Measurements from ENCODE around the gene ATP5PD. TPM values are rescaled to one million over a fixed set of nuclear protein-coding genes. Genes with fewer than 3 reads are reported as not detected.
"Not testable (repeated sequence)": the region's sequence is repeated elsewhere in the genome, so short reads cannot be mapped to it uniquely, and the experiment has no call there.

ATP5PD gene
- total RNA-seq, 5 donors from 2014 or later (not counting 1 experiment from before 2014, with no cell fraction given), result 115 to 170 (median 139) TPM

GRCh38 chr17:75031972-75032719 is 14.6 kb downstream of the ATP5PD start:
- no peaks in the 10 kb centered on the region for H3K36me3 ChIP-seq (ENCODE audit: control insufficient read depth in 2 of 2, extremely low read depth in 1 of 2, insufficient read depth in 1 of 2, low read length in 1 of 2)
- DNase-seq, result peak in 33 of 35 experiments; percentile 25 to 82 (median 58)
- H3K4me3 ChIP-seq (ENCODE audit: control insufficient read depth in 1 of 2, extremely low read depth in 1 of 2, low read length in 1 of 2), result peak overlapping the region in 1 of 2 donors; percentile 12
- H3K4me1 ChIP-seq (ENCODE audit: control insufficient read depth in 1 of 2, extremely low read depth in 1 of 2, insufficient read depth in 2 of 2, low read length in 2 of 2), result peaks cover 3 to 52% of the 10 kb centered on the region in 2 experiments
- peak in 1 of 4 experiments; percentile 36 for ATAC-seq (replicated peaks in 1 of 4)
- Mint-ChIP-seq H3K9me3 (peaks cover 0 to 4% (median 3%) of the 10 kb centered on the region in 3 donors), H3K4me1 (peaks cover 50 to 55% (median 53%) of the 10 kb centered on the region in 3 donors), H3K4me3 (peak overlapping the region; percentile 69 to 75 (median 72)), H3K27ac (peak overlapping the region; percentile 81 to 95), H3K36me3 (no peaks in the 10 kb centered on the region), H3K27me3 (peaks cover 0 to 3% of the 10 kb centered on the region in 2 donors)
- WGBS (ENCODE audit: insufficient coverage), result 14% methylated on average over 10 of the region's 10 CpGs
- ChIA-PET CTCF (interaction anchor here in 1 of 2 donors (0.6 to 1.8 kb wide), 6 partner anchors 19 to 173 kb away, joined by 3 to 7 read pairs (median 5); partner anchors contain the start of gene MRPL58), POLR2A (interaction anchor here in 1 of 2 donors (0.5 kb wide), 1 partner anchor 16 kb away, joined by 3 read pairs; no protein-coding TSS in a partner anchor)
- H3K27me3 ChIP-seq (replicated peaks in 1 of 2; ENCODE audit: control insufficient read depth in 2 of 2, extremely low read depth in 1 of 2, insufficient read depth in 2 of 2, low read length in 1 of 2), result peaks cover 0 to 6% of the 10 kb centered on the region in 2 experiments
- H3K9me3 ChIP-seq, result no peaks in the 10 kb centered on the region
- peak overlapping the region; percentile 82 for H3K27ac ChIP-seq (ENCODE audit: low read length)

DNA sequence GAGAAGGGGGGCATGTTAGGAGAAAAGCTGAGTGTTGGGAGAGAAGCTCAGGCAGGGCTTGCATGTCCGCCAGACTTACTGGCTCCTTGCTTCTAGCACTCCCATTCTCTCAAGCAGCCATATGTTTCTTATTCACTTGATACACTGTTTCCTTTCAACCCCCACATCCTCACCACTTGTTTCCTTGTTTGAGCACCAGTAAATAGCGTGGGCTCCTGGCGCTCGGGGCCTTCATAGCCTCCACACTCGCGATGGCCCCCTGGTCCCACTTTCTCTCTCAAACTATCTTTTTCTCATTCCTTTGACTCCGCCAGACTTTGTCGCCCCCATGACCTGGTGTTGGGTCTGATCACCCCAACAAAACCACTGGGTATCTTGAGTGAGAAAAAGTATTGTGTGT is 16.6 kb downstream of the ATP5PD start:
- ChIA-PET CTCF (interaction anchor here in 1 of 2 donors (0.6 kb wide), 1 partner anchor 30 kb away, joined by 5 read pairs; no protein-coding TSS in a partner anchor), POLR2A (interaction anchor here in 1 of 2 donors (0.6 kb wide), 1 partner anchor 16 kb away, joined by 6 read pairs; no protein-coding TSS in a partner anchor)
- Histone ChIP-seq H3K36me3 (ENCODE audit: control insufficient read depth in 2 of 2, extremely low read depth in 1 of 2, insufficient read depth in 1 of 2, low read length in 1 of 2) (no peaks in the 10 kb centered on the region), H3K27ac (ENCODE audit: low read length) (no peak overlapping the region), H3K4me1 (ENCODE audit: control insufficient read depth in 1 of 2, extremely low read depth in 1 of 2, insufficient read depth in 2 of 2, low read length in 2 of 2) (peaks cover 3 to 37% of the 10 kb centered on the region in 2 experiments), H3K9me3 (no peaks in the 10 kb centered on the region), H3K4me3 (ENCODE audit: control insufficient read depth in 1 of 2, extremely low read depth in 1 of 2, low read length in 1 of 2) (peak overlapping the region in 1 of 2 donors; percentile 5), H3K27me3 (replicated peaks in 1 of 2; ENCODE audit: control insufficient read depth in 2 of 2, extremely low read depth in 1 of 2, insufficient read depth in 2 of 2, low read length in 1 of 2) (peaks cover 0 to 6% of the 10 kb centered on the region in 2 experiments)
- no CpG with 5 or more reads among the region's 8 CpGs for WGBS (ENCODE audit: insufficient coverage)
- H3K4me1 Mint-ChIP-seq, result peaks cover 40 to 48% (median 43%) of the 10 kb centered on the region in 3 donors
- peak overlapping the region; percentile 36 to 44 for H3K27ac Mint-ChIP-seq
- no peaks in the 10 kb centered on the region for H3K36me3 Mint-ChIP-seq
- H3K27me3 Mint-ChIP-seq, result peaks cover 0 to 3% of the 10 kb centered on the region in 2 donors
- DNase-seq, result no peak
- no peak for ATAC-seq (replicated peaks in 1 of 4)
- H3K9me3 Mint-ChIP-seq, result peaks cover 0 to 5% (median 4%) of the 10 kb centered on the region in 3 donors
- no peak overlapping the region for H3K4me3 Mint-ChIP-seq

DNA sequence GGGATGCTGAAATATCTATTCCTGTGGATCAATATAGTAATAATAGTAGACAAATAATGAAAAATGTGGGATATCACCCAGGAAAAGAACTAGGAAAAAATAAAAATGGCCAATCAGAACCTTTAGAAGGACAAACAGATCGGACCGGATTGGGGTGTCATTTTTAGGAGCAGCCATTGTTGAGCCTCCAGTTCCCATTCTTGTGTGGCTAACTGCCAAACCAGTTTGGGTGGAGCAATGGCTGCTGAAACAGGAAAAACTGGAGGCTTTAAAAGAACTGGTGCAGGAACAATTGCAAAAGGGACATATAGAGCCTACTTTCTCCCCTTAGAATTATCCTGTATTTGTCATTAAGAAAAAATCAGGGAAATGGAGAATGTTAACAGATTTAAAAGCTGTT is 20.1 kb downstream of the ATP5PD start:
- peaks cover 12 to 35% (median 19%) of the 10 kb centered on the region in 3 donors for H3K4me1 Mint-ChIP-seq
- H3K27ac Mint-ChIP-seq, result not testable (repeated sequence)
- POLR2A ChIA-PET, result interaction anchor here in 1 of 2 donors (0.9 kb wide), 1 partner anchor 189 kb away, joined by 3 read pairs; no protein-coding TSS in a partner anchor

DNA sequence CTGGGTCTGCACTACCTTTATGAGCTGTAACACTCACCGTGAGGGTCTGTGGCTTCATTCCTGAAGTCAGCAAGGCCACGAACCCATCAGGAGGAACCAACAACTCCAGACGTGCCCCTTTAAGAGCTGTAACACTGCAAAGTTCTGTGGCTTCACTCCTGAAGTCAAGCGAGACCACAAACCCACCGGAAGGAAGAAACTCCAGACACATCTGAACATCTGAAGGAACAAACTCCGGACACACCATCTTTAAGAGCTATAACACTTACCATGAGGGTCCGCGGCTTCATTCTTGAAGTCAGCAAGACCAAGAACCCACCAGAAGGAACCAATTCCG is 21.4 kb downstream of the ATP5PD start:
- H3K27ac ChIP-seq (ENCODE audit: low read length); H3K27me3 Mint-ChIP-seq; H3K9me3 ChIP-seq; H3K4me3 ChIP-seq (ENCODE audit: control insufficient read depth in 1 of 2, extremely low read depth in 1 of 2, low read length in 1 of 2); CTCF ChIA-PET; H3K9me3 Mint-ChIP-seq; H3K27me3 ChIP-seq (replicated peaks in 1 of 2; ENCODE audit: control insufficient read depth in 2 of 2, extremely low read depth in 1 of 2, insufficient read depth in 2 of 2, low read length in 1 of 2): not testable (repeated sequence)
- peak in 3 of 4 experiments; percentile 23 to 53 (median 50) for ATAC-seq (replicated peaks in 1 of 4)
- peak in 1 of 35 experiments; percentile 6 for DNase-seq
- H3K36me3 Mint-ChIP-seq, result peaks cover 20% of the 10 kb centered on the region
- H3K36me3 ChIP-seq (ENCODE audit: control insufficient read depth in 2 of 2, extremely low read depth in 1 of 2, insufficient read depth in 1 of 2, low read length in 1 of 2), result peaks cover 5 to 23% of the 10 kb centered on the region in 2 donors
- peaks cover 3 to 10% of the 10 kb centered on the region in 2 experiments for H3K4me1 ChIP-seq (ENCODE audit: control insufficient read depth in 1 of 2, extremely low read depth in 1 of 2, insufficient read depth in 2 of 2, low read length in 2 of 2)
- peaks cover 12 to 33% (median 16%) of the 10 kb centered on the region in 3 donors for H3K4me1 Mint-ChIP-seq
- POLR2A ChIA-PET, result interaction anchor here in 1 of 2 donors (1.0 kb wide), 1 partner anchor 13 kb away, joined by 3 read pairs; the partner anchor contains the start of gene MRPL58
- H3K27ac Mint-ChIP-seq, result peak overlapping the region; percentile 32 to 73
- 61% methylated on average over 3 of the region's 9 CpGs for WGBS (ENCODE audit: insufficient coverage)
- H3K4me3 Mint-ChIP-seq, result peak overlapping the region in 2 of 3 donors; percentile 29 to 61

More for the DNA sequence above, 20.1 kb downstream of the ATP5PD start:
- WGBS (ENCODE audit: insufficient coverage), result 100% methylated on average over 1 of the region's 2 CpGs
- H3K9me3 ChIP-seq; H3K27me3 ChIP-seq (replicated peaks in 1 of 2; ENCODE audit: control insufficient read depth in 2 of 2, extremely low read depth in 1 of 2, insufficient read depth in 2 of 2, low read length in 1 of 2); H3K36me3 Mint-ChIP-seq; ATAC-seq (replicated peaks in 1 of 4); H3K4me3 ChIP-seq (ENCODE audit: control insufficient read depth in 1 of 2, extremely low read depth in 1 of 2, low read length in 1 of 2); CTCF ChIA-PET; H3K4me3 Mint-ChIP-seq; H3K27ac ChIP-seq (ENCODE audit: low read length); DNase-seq; H3K9me3 Mint-ChIP-seq; H3K36me3 ChIP-seq (ENCODE audit: control insufficient read depth in 2 of 2, extremely low read depth in 1 of 2, insufficient read depth in 1 of 2, low read length in 1 of 2); H3K27me3 Mint-ChIP-seq: not testable (repeated sequence)
- peaks cover 3 to 10% of the 10 kb centered on the region in 2 experiments for H3K4me1 ChIP-seq (ENCODE audit: control insufficient read depth in 1 of 2, extremely low read depth in 1 of 2, insufficient read depth in 2 of 2, low read length in 2 of 2)

DNA sequence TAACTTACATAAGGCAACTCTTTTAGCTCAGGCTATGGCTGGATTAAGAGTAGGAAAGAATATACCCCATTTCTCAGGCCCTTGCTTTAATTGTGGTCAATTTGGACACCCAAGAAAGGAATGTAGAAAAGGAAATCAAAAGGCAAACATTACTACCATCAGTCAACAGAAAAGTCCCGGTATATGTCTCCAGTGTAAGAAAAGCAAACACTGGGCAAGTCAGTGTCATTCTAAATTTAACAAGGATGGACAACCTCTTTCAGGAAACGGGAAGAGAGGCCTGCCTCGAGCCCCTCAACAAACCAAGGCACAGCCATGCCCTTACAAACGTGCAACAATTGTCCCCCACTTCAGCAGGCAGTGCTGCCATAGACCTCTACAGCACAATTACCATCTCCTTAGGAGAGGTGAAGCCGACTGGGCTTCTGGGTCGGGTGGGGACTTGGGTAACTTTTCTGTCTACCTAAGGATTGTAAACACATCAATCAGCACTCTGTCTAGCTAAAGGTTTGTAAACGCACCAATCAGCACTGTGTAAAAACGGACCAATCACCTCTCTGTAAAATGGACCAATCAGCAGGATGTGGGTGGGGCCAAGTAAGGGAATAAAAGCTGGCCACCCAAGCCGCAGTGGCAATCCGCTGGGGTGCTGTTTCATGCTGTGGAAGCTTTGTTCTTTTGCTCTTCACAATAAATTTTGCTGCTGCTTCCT is 21.9 kb downstream of the ATP5PD start:
- Mint-ChIP-seq H3K4me3 (peak overlapping the region in 2 of 3 donors; percentile 29 to 61), H3K4me1 (peaks cover 12 to 33% (median 15%) of the 10 kb centered on the region in 3 donors), H3K36me3 (peaks cover 22% of the 10 kb centered on the region), H3K27ac (peak overlapping the region; percentile 32 to 73), H3K27me3 (no peaks in the 10 kb centered on the region), H3K9me3 (peaks cover 0 to 2% (median 0%) of the 10 kb centered on the region in 3 donors)
- POLR2A ChIA-PET, result interaction anchor here in 1 of 2 donors (1.0 kb wide), 1 partner anchor 12 kb away, joined by 3 read pairs; the partner anchor contains the start of gene MRPL58
- peaks cover 5 to 26% of the 10 kb centered on the region in 2 donors for H3K36me3 ChIP-seq (ENCODE audit: control insufficient read depth in 2 of 2, extremely low read depth in 1 of 2, insufficient read depth in 1 of 2, low read length in 1 of 2)
- H3K4me3 ChIP-seq (ENCODE audit: control insufficient read depth in 1 of 2, extremely low read depth in 1 of 2, low read length in 1 of 2), result no peak overlapping the region
- ATAC-seq (replicated peaks in 1 of 4) (peak; percentile 43 to 62 (median 55)), DNase-seq (peak in 24 of 35 experiments; percentile 10 to 58 (median 34))
- CTCF ChIA-PET, result no interaction called here
- no peaks in the 10 kb centered on the region for H3K27me3 ChIP-seq (replicated peaks in 1 of 2; ENCODE audit: control insufficient read depth in 2 of 2, extremely low read depth in 1 of 2, insufficient read depth in 2 of 2, low read length in 1 of 2)
- no peaks in the 10 kb centered on the region for H3K9me3 ChIP-seq
- WGBS (ENCODE audit: insufficient coverage), result 89% methylated on average over 4 of the region's 10 CpGs
- H3K27ac ChIP-seq (ENCODE audit: low read length), result no peak overlapping the region
- H3K4me1 ChIP-seq (ENCODE audit: control insufficient read depth in 1 of 2, extremely low read depth in 1 of 2, insufficient read depth in 2 of 2, low read length in 2 of 2), result peaks cover 3 to 10% of the 10 kb centered on the region in 2 experiments
